ENCODE results near the gene CEND1. TPM values are rescaled to one million over a fixed set of nuclear protein-coding genes. Genes with fewer than 3 reads are reported as not detected.

Gene CEND1
- total and polyA plus RNA-seq, 2 donors (not counting 1 experiment from before 2014, with no cell fraction given), result 0.25 to 1.3 TPM

DNA sequence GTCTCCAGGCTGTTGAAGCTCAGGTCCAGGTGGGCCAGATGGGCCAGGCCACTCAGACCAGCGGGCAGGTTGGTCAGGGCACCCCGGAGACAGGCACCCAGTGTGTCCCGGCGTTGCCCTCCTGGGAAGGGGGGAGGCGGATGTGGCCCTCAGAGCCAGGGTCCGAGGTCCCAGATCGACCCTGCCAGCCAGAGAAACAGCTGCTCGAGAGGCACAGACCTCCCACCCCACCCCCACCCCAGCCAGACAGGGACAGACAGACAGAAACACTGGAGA, 13.5 kb upstream of the CEND1 start:
- no peak overlapping the region for H3K27ac ChIP-seq (ENCODE audit: insufficient read depth, low read length)
- peaks cover 4% of the 10 kb centered on the region for H3K79me2 ChIP-seq (ENCODE audit: control insufficient read depth, insufficient read depth, low read length)
- H3K27me3 ChIP-seq (ENCODE audit: control insufficient read depth, insufficient read depth, low read length), result no peaks in the 10 kb centered on the region
- H3K36me3 ChIP-seq (ENCODE audit: control insufficient read depth, insufficient read depth, low read length), result peaks cover 20% of the 10 kb centered on the region
- peak overlapping the region in 2 of 4 experiments; percentile 54 to 73 for H3K4me3 ChIP-seq (replicated peaks in 1 of 4; ENCODE audit: control extremely low read depth in 1 of 4, insufficient read depth in 1 of 4, low read depth in 3 of 4, low read length in 4 of 4)
- no peak for TF ChIP-seq EZH2 (IDR thresholded peaks at IDR 0.05; ENCODE audit: low read length, missing control alignments)
- TF ChIP-seq, protein P1, sequence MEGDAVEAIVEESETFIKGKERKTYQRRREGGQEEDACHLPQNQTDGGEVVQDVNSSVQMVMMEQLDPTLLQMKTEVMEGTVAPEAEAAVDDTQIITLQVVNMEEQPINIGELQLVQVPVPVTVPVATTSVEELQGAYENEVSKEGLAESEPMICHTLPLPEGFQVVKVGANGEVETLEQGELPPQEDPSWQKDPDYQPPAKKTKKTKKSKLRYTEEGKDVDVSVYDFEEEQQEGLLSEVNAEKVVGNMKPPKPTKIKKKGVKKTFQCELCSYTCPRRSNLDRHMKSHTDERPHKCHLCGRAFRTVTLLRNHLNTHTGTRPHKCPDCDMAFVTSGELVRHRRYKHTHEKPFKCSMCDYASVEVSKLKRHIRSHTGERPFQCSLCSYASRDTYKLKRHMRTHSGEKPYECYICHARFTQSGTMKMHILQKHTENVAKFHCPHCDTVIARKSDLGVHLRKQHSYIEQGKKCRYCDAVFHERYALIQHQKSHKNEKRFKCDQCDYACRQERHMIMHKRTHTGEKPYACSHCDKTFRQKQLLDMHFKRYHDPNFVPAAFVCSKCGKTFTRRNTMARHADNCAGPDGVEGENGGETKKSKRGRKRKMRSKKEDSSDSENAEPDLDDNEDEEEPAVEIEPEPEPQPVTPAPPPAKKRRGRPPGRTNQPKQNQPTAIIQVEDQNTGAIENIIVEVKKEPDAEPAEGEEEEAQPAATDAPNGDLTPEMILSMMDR (conservative IDR thresholded peaks at IDR 0.05 in 1 of 2, IDR thresholded peaks at IDR 0.05 in 1 of 2; ENCODE audit: low read depth in 1 of 2, low read length in 2 of 2), result no peak
- peaks cover 10% of the 10 kb centered on the region for H3K4me1 ChIP-seq (ENCODE audit: control insufficient read depth, extremely low read depth, insufficient read depth, low read length)
- H2AFZ ChIP-seq (ENCODE audit: low read length), result no peak overlapping the region
- no peaks in the 10 kb centered on the region for H4K20me1 ChIP-seq (ENCODE audit: control insufficient read depth, extremely low read depth, insufficient read depth, low read length)
- DNase-seq (ENCODE audit: low read depth in 2 of 2), result no peak
- H3K9me3 ChIP-seq (ENCODE audit: control insufficient read depth, insufficient read depth, low read depth, low read length), result no peaks in the 10 kb centered on the region
- no peak overlapping the region for H3K9ac ChIP-seq (ENCODE audit: insufficient read depth, low read length)
- peak overlapping the region; percentile 25 for H3K4me2 ChIP-seq (ENCODE audit: extremely low read depth, insufficient read depth, low read length)

DNA sequence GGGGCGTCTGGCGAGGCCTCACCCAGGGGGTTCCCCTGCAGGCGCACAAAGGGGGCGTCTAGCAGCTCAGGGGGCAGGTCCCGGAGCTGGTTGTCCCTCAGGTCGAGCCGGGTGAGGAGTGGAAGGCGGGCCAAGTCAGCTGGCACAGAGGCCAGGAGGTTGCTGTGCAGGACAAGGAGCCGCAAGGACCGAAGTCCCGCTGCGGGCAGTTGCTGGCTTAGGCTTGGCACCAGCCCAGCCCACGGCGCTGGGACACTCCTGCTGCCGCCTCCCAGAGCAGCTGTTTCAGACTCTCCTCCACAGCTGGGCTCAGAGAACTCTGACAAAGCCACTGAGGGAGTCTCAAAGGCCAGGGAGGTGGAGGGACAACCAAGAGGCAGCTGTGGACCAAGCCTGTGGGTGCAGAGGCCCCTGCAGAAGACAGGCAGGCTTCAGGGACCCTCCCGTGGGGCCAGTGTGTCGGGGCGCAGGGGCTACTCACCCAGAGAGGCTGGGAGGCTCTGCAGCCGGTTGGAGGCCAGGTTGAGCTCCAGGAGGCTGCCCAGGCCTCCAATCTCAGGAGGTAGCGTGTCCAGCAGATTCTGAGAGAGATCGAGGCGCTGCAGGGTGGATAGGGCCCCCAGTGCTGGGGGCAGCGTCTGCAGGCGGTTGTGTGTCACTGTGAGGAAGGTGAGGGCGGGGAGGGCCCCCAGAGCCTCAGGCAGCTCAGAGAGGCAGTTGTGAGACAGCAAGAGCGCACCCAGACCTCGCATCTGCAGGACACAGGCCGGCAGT, 13.0 kb upstream of the CEND1 start:
- Histone ChIP-seq H2AFZ (ENCODE audit: low read length) (no peak overlapping the region), H3K79me2 (ENCODE audit: control insufficient read depth, insufficient read depth, low read length) (peaks cover 1% of the 10 kb centered on the region), H4K20me1 (ENCODE audit: control insufficient read depth, extremely low read depth, insufficient read depth, low read length) (no peaks in the 10 kb centered on the region), H3K36me3 (ENCODE audit: control insufficient read depth, insufficient read depth, low read length) (peaks cover 20% of the 10 kb centered on the region), H3K27ac (ENCODE audit: insufficient read depth, low read length) (no peak overlapping the region), H3K9ac (ENCODE audit: insufficient read depth, low read length) (no peak overlapping the region), H3K27me3 (ENCODE audit: control insufficient read depth, insufficient read depth, low read length) (no peaks in the 10 kb centered on the region), H3K4me1 (ENCODE audit: control insufficient read depth, extremely low read depth, insufficient read depth, low read length) (peaks cover 9% of the 10 kb centered on the region), H3K4me3 (replicated peaks in 1 of 4; ENCODE audit: control extremely low read depth in 1 of 4, insufficient read depth in 1 of 4, low read depth in 3 of 4, low read length in 4 of 4) (peak overlapping the region in 1 of 4 experiments; percentile 73), H3K9me3 (ENCODE audit: control insufficient read depth, insufficient read depth, low read depth, low read length) (no peaks in the 10 kb centered on the region), H3K4me2 (ENCODE audit: extremely low read depth, insufficient read depth, low read length) (peak overlapping the region; percentile 25)
- TF ChIP-seq, protein P1 (conservative IDR thresholded peaks at IDR 0.05 in 1 of 2, IDR thresholded peaks at IDR 0.05 in 1 of 2; ENCODE audit: low read depth in 1 of 2, low read length in 2 of 2), result no peak
- TF ChIP-seq EZH2 (IDR thresholded peaks at IDR 0.05; ENCODE audit: low read length, missing control alignments), result no peak
- DNase-seq (ENCODE audit: low read depth in 2 of 2), result no peak

DNA sequence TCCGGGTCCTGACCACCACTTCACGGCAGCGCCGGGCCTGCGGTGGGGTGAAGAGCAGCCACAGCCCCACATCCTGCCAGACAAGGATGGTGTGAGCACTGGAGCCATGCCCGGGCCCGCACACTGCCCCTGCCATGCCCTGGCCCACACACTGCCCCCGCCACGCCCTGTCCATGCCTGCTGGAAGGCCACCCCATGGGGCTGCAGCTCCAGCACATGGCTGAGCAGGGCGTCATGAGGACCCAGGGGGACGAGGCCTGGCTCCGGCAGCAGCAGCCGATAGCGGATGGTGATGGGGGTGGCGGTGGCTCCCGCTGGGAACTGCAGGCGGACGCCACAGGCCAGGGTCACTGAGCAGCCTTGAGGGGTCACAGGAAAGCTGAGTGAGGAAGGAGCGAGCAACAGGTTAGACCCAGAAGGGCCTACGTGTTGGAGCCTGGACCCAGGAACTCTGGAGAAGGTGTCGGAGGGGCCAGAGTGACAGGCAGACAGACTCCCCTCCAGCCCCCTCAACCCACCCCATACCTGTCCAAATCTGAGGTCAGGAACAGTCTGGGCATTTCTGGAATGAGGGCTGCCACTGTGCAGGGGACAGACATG, 12.2 kb upstream of the CEND1 start:
- Histone ChIP-seq H3K4me1 (ENCODE audit: control insufficient read depth, extremely low read depth, insufficient read depth, low read length) (peaks cover 10% of the 10 kb centered on the region), H3K27me3 (ENCODE audit: control insufficient read depth, insufficient read depth, low read length) (no peaks in the 10 kb centered on the region), H3K9me3 (ENCODE audit: control insufficient read depth, insufficient read depth, low read depth, low read length) (no peaks in the 10 kb centered on the region)

More for the DNA sequence above, 12.2 kb upstream of the CEND1 start:
- Histone ChIP-seq H3K9ac (ENCODE audit: insufficient read depth, low read length) (no peak overlapping the region), H3K4me2 (ENCODE audit: extremely low read depth, insufficient read depth, low read length) (no peak overlapping the region), H3K79me2 (ENCODE audit: control insufficient read depth, insufficient read depth, low read length) (no peaks in the 10 kb centered on the region), H3K36me3 (ENCODE audit: control insufficient read depth, insufficient read depth, low read length) (peaks cover 20% of the 10 kb centered on the region), H3K4me3 (replicated peaks in 1 of 4; ENCODE audit: control extremely low read depth in 1 of 4, insufficient read depth in 1 of 4, low read depth in 3 of 4, low read length in 4 of 4) (no peak overlapping the region), H4K20me1 (ENCODE audit: control insufficient read depth, extremely low read depth, insufficient read depth, low read length) (no peaks in the 10 kb centered on the region), H2AFZ (ENCODE audit: low read length) (no peak overlapping the region), H3K27ac (ENCODE audit: insufficient read depth, low read length) (no peak overlapping the region)
- DNase-seq (ENCODE audit: low read depth in 2 of 2), result no peak
- TF ChIP-seq EZH2 (IDR thresholded peaks at IDR 0.05; ENCODE audit: low read length, missing control alignments), result no peak
- TF ChIP-seq, protein P1 (conservative IDR thresholded peaks at IDR 0.05 in 1 of 2, IDR thresholded peaks at IDR 0.05 in 1 of 2; ENCODE audit: low read depth in 1 of 2, low read length in 2 of 2), result no peak
